ENCODE measurements around the gene SLC26A4. TPM values are rescaled to one million over a fixed set of nuclear protein-coding genes. Genes with fewer than 3 reads are reported as not detected.

Gene SLC26A4
- total RNA-seq, 1 experiment from 2014 or later, result not detected

DNA sequence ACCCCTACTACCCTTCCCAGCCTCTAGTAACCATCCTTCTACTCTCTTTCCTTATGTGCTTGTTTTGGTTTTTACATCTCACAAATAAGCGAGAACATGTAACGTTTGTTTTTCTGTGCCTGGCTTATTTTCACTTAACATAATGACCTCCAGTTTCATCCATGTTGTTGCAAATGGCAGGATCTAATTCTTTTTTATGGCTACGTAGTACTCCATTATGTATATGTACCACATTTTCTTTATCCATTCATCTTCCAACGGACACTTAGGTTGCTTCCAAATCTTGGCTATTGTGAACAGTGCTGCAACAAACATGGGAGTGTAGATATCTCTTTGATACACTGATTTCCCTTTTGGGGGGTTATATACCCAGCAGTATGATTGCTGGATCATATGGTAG lies 33.6 kb upstream of the SLC26A4 start:
- BruUV-seq (replicated peaks), result no TSS peak
- Histone ChIP-seq H2AFZ (ENCODE audit: low read length) (no peak overlapping the region), H3F3A (ENCODE audit: low read length, unreplicated experiment) (no peaks in the 10 kb centered on the region), H3K9me2 (replicated peaks; ENCODE audit: low read length) (no peaks in the 10 kb centered on the region), H3K79me2 (ENCODE audit: low read length) (no peaks in the 10 kb centered on the region), H3K36me3 (ENCODE audit: low read depth, low read length) (no peaks in the 10 kb centered on the region), H3K27me3 (ENCODE audit: low read length) (no peaks in the 10 kb centered on the region), H3K27ac (ENCODE audit: low read length) (no peak overlapping the region), H3K9me3 (ENCODE audit: low read length) (no peaks in the 10 kb centered on the region), H3K4me2 (ENCODE audit: low read length) (no peak overlapping the region), H3K4me1 (ENCODE audit: insufficient read depth, low read length) (peaks cover 10% of the 10 kb centered on the region), H4K20me1 (ENCODE audit: low read length) (no peaks in the 10 kb centered on the region), H3K9ac (ENCODE audit: low read length) (no peak overlapping the region), H3K4me3 (ENCODE audit: low read length) (no peak overlapping the region)
- ATAC-seq (no peak), DNase-seq (no peak)
- POLR2A ChIA-PET (ENCODE audit: unreplicated experiment), result no interaction called here
- TF ChIP-seq EZH2 (IDR thresholded peaks at IDR 0.05; ENCODE audit: low read length, unreplicated experiment) (no peak), EZH2phosphoT487 (IDR thresholded peaks at IDR 0.05; ENCODE audit: borderline replicate concordance, low read length) (no peak)
- TF ChIP-seq, protein P1, sequence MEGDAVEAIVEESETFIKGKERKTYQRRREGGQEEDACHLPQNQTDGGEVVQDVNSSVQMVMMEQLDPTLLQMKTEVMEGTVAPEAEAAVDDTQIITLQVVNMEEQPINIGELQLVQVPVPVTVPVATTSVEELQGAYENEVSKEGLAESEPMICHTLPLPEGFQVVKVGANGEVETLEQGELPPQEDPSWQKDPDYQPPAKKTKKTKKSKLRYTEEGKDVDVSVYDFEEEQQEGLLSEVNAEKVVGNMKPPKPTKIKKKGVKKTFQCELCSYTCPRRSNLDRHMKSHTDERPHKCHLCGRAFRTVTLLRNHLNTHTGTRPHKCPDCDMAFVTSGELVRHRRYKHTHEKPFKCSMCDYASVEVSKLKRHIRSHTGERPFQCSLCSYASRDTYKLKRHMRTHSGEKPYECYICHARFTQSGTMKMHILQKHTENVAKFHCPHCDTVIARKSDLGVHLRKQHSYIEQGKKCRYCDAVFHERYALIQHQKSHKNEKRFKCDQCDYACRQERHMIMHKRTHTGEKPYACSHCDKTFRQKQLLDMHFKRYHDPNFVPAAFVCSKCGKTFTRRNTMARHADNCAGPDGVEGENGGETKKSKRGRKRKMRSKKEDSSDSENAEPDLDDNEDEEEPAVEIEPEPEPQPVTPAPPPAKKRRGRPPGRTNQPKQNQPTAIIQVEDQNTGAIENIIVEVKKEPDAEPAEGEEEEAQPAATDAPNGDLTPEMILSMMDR (conservative IDR thresholded peaks at IDR 0.05; ENCODE audit: low read depth, low read length), result no peak
- intact Hi-C loops (cut with micrococcal nuclease), result no loop called here
- CTCF ChIA-PET, result interaction anchor here (0.6 kb wide), 1 partner anchor 253 kb away, joined by 5 read pairs; no protein-coding TSS in a partner anchor

DNA sequence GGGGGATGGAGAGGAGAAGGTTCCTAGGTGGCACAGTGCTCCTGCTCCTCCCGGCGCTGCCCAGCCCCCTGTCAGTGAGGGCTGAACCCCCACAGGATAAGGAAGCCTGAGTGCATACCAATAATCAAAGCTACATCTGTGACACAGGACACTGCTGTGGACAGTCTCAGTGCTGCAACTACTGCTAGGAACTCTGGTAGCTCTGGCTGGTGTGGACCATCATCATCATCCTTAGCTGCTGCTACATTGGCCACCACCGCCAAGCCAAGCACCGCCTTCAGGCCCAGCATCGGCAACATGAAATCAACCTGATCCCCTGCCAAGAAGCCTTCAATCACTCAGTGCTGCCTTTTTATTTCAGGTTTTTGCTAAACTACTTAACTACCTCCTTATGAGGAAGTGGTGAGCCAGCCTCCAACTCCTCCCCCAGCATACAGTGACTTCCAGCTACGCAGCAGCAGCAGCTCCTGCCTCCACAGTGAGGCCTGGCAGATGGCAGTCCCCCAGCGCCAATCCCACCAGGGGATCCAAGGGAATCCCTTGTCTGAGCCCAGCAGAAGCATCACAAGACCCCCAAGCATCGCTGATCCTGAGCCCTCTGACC lies 32.1 kb upstream of the SLC26A4 start:
- Histone ChIP-seq H3K27ac (ENCODE audit: low read length) (no peak overlapping the region), H2AFZ (ENCODE audit: low read length) (no peak overlapping the region), H4K20me1 (ENCODE audit: low read length) (no peaks in the 10 kb centered on the region), H3K4me3 (ENCODE audit: low read length) (no peak overlapping the region), H3K4me1 (ENCODE audit: insufficient read depth, low read length) (no peaks in the 10 kb centered on the region), H3F3A (ENCODE audit: low read length, unreplicated experiment) (no peaks in the 10 kb centered on the region), H3K9me2 (replicated peaks; ENCODE audit: low read length) (no peaks in the 10 kb centered on the region), H3K27me3 (ENCODE audit: low read length) (no peaks in the 10 kb centered on the region), H3K4me2 (ENCODE audit: low read length) (no peak overlapping the region), H3K36me3 (ENCODE audit: low read depth, low read length) (no peaks in the 10 kb centered on the region), H3K79me2 (ENCODE audit: low read length) (no peaks in the 10 kb centered on the region), H3K9me3 (ENCODE audit: low read length) (no peaks in the 10 kb centered on the region), H3K9ac (ENCODE audit: low read length) (no peak overlapping the region)
- BruUV-seq (replicated peaks), result no TSS peak
- DNase-seq (no peak), ATAC-seq (no peak)
- ChIA-PET POLR2A (ENCODE audit: unreplicated experiment) (no interaction called here), CTCF (no interaction called here)
- TF ChIP-seq EZH2 (IDR thresholded peaks at IDR 0.05; ENCODE audit: low read length, unreplicated experiment) (no peak), EZH2phosphoT487 (IDR thresholded peaks at IDR 0.05; ENCODE audit: borderline replicate concordance, low read length) (no peak)
- TF ChIP-seq, protein P1 (conservative IDR thresholded peaks at IDR 0.05; ENCODE audit: low read depth, low read length), result no peak
- intact Hi-C loops (cut with micrococcal nuclease), result no loop called here

DNA sequence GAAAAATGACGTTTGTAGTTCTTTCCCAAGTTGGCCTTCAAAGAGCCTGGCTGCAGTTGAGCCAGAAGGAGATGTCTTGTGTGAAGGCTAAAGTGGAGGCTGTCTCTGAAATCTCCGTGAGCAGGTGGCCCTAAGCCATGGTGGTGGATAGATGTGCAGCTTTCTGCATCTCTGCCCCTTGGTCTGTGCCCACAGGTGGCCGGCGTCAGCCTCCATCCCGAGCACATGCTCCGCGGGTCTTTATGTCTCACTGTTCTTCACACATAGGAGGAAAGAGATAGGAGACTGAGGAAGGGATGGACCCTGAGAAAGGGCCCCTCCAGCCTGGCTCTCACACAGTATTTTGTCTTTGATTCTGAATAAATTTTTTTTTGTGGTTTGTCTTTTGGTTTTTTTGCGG lies 30.3 kb upstream of the SLC26A4 start:
- Histone ChIP-seq H3K27ac (ENCODE audit: low read length) (no peak overlapping the region), H3K36me3 (ENCODE audit: low read depth, low read length) (no peaks in the 10 kb centered on the region), H3K4me3 (ENCODE audit: low read length) (no peak overlapping the region), H3K9me3 (ENCODE audit: low read length) (no peaks in the 10 kb centered on the region), H3F3A (ENCODE audit: low read length, unreplicated experiment) (no peaks in the 10 kb centered on the region), H3K4me2 (ENCODE audit: low read length) (no peak overlapping the region), H3K79me2 (ENCODE audit: low read length) (no peaks in the 10 kb centered on the region), H3K4me1 (ENCODE audit: insufficient read depth, low read length) (no peaks in the 10 kb centered on the region), H4K20me1 (ENCODE audit: low read length) (no peaks in the 10 kb centered on the region), H3K9ac (ENCODE audit: low read length) (no peak overlapping the region), H3K27me3 (ENCODE audit: low read length) (no peaks in the 10 kb centered on the region), H2AFZ (ENCODE audit: low read length) (no peak overlapping the region), H3K9me2 (replicated peaks; ENCODE audit: low read length) (no peaks in the 10 kb centered on the region)
- TF ChIP-seq, protein P1 (conservative IDR thresholded peaks at IDR 0.05; ENCODE audit: low read depth, low read length), result no peak
- no peak for TF ChIP-seq EZH2phosphoT487 (IDR thresholded peaks at IDR 0.05; ENCODE audit: borderline replicate concordance, low read length)
- ChIA-PET CTCF (no interaction called here), POLR2A (ENCODE audit: unreplicated experiment) (no interaction called here)
- BruUV-seq (replicated peaks), result no TSS peak
- ATAC-seq (no peak), DNase-seq (no peak)
- intact Hi-C loops (cut with micrococcal nuclease), result no loop called here
